Loucy (cell line): ENCODE results near the gene COMTD1.

Experiments used
- H2AFZ ChIP-seq: fragments of 200-600 bp; sonication (generic); 2 replicates; pipeline ENCODE4 v1.6.0; 2016; ENCODE audit warnings: antibody characterized with exemption, mild to moderate bottlenecking, low read length, moderate library complexity
- H3F3A ChIP-seq: fragments of 200-600 bp; 2 replicates; pipeline ENCODE4 v1.6.0; 2016; ENCODE audit warnings: antibody characterized with exemption, low read depth, mild to moderate bottlenecking
- H3K27me3 ChIP-seq: fragments of 200-600 bp; sonication (generic); 2 replicates; pipeline ENCODE4 v1.6.1; 2014; ENCODE audit warnings: low read length, mild to moderate bottlenecking; ENCODE audit not compliant: insufficient read depth, poor library complexity, severe bottlenecking
- H3K36me3 ChIP-seq: fragments of 200-600 bp; sonication (generic); 2 replicates; pipeline ENCODE4 v1.6.1; 2016; ENCODE audit warnings: low read length; ENCODE audit not compliant: insufficient read depth
- H3K4me1 ChIP-seq: fragments of 200-600 bp; sonication (generic); 2 replicates; pipeline ENCODE4 v1.5.1; 2014; ENCODE audit warnings: low read length, mild to moderate bottlenecking; ENCODE audit not compliant: insufficient read depth, poor library complexity, severe bottlenecking
- H3K4me2 ChIP-seq: fragments of 200-600 bp; sonication (generic); 2 replicates; pipeline ENCODE4 v1.6.0; 2014; ENCODE audit warnings: antibody characterized with exemption, low read length, low read depth, mild to moderate bottlenecking; ENCODE audit not compliant: poor library complexity, severe bottlenecking
- H3K4me3 ChIP-seq: fragments of 200-600 bp; sonication (generic); 2 replicates; pipeline ENCODE4 v1.5.1; 2014; ENCODE audit warnings: low read length, mild to moderate bottlenecking, mixed read lengths; ENCODE audit not compliant: poor library complexity, severe bottlenecking
- H3K79me2 ChIP-seq: fragments of 200-600 bp; sonication (generic); 2 replicates; pipeline ENCODE4 v1.6.1; 2014; ENCODE audit warnings: low read length; ENCODE audit not compliant: insufficient read depth
- H3K9ac ChIP-seq: fragments of 200-600 bp; sonication (generic); 2 replicates; pipeline ENCODE4 v1.6.0; 2014; ENCODE audit warnings: mild to moderate bottlenecking, low read depth, low read length, moderate library complexity; ENCODE audit not compliant: poor library complexity, severe bottlenecking
- H3K9me2 ChIP-seq: fragments of 200-600 bp; sonication (generic); replicated peaks from 2 replicates; pipeline ENCODE4 v1.6.1; 2016; ENCODE audit warnings: low read depth, low read length, mixed read lengths
- H3K9me3 ChIP-seq: fragments of 200-600 bp; sonication (generic); 2 replicates; pipeline ENCODE4 v1.6.1; 2014; ENCODE audit warnings: mild to moderate bottlenecking, antibody characterized with exemption, low read length, low read depth; ENCODE audit not compliant: insufficient read depth
- H4K20me1 ChIP-seq: fragments of 200-600 bp; sonication (generic); 2 replicates; pipeline ENCODE4 v1.6.0; 2014; ENCODE audit warnings: antibody characterized with exemption, low read length, mild to moderate bottlenecking; ENCODE audit not compliant: insufficient read depth, poor library complexity, severe bottlenecking
- EZH2phosphoT487 ChIP-seq: fragments of 200-600 bp; IDR thresholded peaks from 2 replicates; pipeline ENCODE4 v1.6.1; 2018; ENCODE audit warnings: antibody characterized with exemption, mild to moderate bottlenecking, moderate library complexity, borderline replicate concordance
- TF ChIP-seq, protein P1 (sequence below): fragments of 200-600 bp; sonication (generic); conservative IDR thresholded peaks from 2 replicates; pipeline ENCODE4 v1.5.1; 2014; ENCODE audit warnings: mild to moderate bottlenecking, antibody characterized with exemption, low read length

Gene COMTD1

GRCh38 chr10:75263806-75264205 is 28.0 kb upstream of the COMTD1 start:
- Histone ChIP-seq H3K79me2 (no peaks in the 10 kb centered on the region), H3K4me2 (no peak overlapping the region), H3K9me3 (no peaks in the 10 kb centered on the region), H3K4me1 (no peaks in the 10 kb centered on the region), H3K9me2 (no peaks in the 10 kb centered on the region), H3K36me3 (no peaks in the 10 kb centered on the region), H3K9ac (no peak overlapping the region), H2AFZ (no peak overlapping the region), H3K4me3 (no peak overlapping the region), H3F3A (no peaks in the 10 kb centered on the region), H4K20me1 (no peaks in the 10 kb centered on the region), H3K27me3 (no peaks in the 10 kb centered on the region)
- TF ChIP-seq, protein P1, sequence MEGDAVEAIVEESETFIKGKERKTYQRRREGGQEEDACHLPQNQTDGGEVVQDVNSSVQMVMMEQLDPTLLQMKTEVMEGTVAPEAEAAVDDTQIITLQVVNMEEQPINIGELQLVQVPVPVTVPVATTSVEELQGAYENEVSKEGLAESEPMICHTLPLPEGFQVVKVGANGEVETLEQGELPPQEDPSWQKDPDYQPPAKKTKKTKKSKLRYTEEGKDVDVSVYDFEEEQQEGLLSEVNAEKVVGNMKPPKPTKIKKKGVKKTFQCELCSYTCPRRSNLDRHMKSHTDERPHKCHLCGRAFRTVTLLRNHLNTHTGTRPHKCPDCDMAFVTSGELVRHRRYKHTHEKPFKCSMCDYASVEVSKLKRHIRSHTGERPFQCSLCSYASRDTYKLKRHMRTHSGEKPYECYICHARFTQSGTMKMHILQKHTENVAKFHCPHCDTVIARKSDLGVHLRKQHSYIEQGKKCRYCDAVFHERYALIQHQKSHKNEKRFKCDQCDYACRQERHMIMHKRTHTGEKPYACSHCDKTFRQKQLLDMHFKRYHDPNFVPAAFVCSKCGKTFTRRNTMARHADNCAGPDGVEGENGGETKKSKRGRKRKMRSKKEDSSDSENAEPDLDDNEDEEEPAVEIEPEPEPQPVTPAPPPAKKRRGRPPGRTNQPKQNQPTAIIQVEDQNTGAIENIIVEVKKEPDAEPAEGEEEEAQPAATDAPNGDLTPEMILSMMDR = no peak
- no peak for TF ChIP-seq EZH2phosphoT487

DNA sequence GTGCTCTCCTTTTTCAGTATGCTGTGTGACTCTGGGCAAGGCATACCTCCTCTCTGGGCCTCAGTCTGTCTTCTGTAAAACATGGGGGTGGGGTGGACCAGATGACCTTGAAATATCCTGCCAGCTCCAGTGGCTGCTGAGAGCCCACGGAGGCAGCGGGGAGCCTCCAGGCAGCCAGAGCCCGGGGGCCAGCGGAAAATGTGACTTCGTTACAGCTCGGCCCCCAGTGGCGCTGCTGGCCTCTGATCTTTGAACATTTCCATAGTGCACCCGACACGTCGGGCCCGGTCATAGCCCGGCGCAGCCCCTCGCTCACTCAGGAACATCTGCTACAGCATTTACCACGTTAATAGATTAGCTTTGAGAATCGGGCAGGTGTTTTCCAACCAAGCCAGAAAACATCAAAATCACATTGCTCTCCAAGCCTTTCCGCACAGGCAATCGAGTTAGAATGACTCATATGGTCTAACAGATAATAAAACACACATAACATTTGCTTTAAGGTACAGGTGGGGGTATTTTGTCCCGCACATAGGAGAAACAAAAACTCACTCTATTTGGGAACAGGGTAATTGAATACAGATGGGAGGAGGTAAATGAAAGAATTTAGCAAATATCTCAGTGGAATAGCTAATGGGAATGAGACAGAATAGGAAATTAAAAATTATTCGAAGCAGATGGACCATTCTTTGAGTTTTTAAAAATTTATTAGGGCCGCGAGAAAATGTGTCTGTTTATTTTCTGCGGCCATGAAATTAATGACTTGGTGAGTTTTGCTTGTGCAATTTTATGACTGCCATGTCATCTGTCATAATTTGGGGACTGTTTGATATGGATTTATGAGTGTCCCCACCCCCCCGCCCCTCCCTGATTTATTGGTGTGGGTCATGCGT is 26.3 kb upstream of the COMTD1 start:
- Histone ChIP-seq H3K4me1 (no peaks in the 10 kb centered on the region), H4K20me1 (no peaks in the 10 kb centered on the region), H3K4me3 (no peak overlapping the region), H3K9me2 (no peaks in the 10 kb centered on the region), H3K27me3 (no peaks in the 10 kb centered on the region), H3K79me2 (no peaks in the 10 kb centered on the region), H3K9ac (no peak overlapping the region), H3K9me3 (no peaks in the 10 kb centered on the region), H3K4me2 (no peak overlapping the region), H3F3A (no peaks in the 10 kb centered on the region), H2AFZ (no peak overlapping the region), H3K36me3 (no peaks in the 10 kb centered on the region)
- no peak for TF ChIP-seq EZH2phosphoT487
- TF ChIP-seq, protein P1 = no peak

- Histone ChIP-seq H3K9ac (no peak overlapping the region), H3K79me2 (no peaks in the 10 kb centered on the region), H3K9me3 (no peaks in the 10 kb centered on the region), H3K4me2 (no peak overlapping the region), H3K9me2 (no peaks in the 10 kb centered on the region), H3K27me3 (no peaks in the 10 kb centered on the region), H4K20me1 (no peaks in the 10 kb centered on the region), H3K4me3 (no peak overlapping the region), H3K4me1 (no peaks in the 10 kb centered on the region), H3F3A (no peaks in the 10 kb centered on the region), H3K36me3 (no peaks in the 10 kb centered on the region), H2AFZ (no peak overlapping the region)
- no peak for TF ChIP-seq EZH2phosphoT487
- TF ChIP-seq, protein P1 = no peak
Observed at GRCh38 chr10:75260990-75261389, 25.2 kb upstream of the COMTD1 start.
